ENCODE measurements around the gene PRKCA.

The PRKCA gene

GRCh38 chr17:66302761-66303626 is 581 bp downstream of the PRKCA start:
- Histone ChIP-seq H3K4me3 (ENCODE audit: insufficient read length, low read depth) (peak overlapping the region; percentile 78), H3K36me3 (ENCODE audit: insufficient read depth, insufficient read length, low read length) (no peaks in the 10 kb centered on the region), H3K4me1 (ENCODE audit: insufficient read depth, insufficient read length) (peaks cover 2% of the 10 kb centered on the region), H3K27me3 (ENCODE audit: insufficient read depth, insufficient read length) (peaks cover 28% of the 10 kb centered on the region), H3K9me3 (ENCODE audit: insufficient read depth, low read length) (no peaks in the 10 kb centered on the region), H3K9ac (ENCODE audit: insufficient read length, low read depth) (peak overlapping the region; percentile 81)
- TF ChIP-seq YY1 (IDR thresholded peaks at IDR 0.05; ENCODE audit: insufficient read depth, insufficient read length): no peak
- no peak for TF ChIP-seq SUZ12 (IDR thresholded peaks at IDR 0.05; ENCODE audit: extremely low read depth, insufficient read depth, insufficient read length)
- no peak for TF ChIP-seq ZNF274 (IDR thresholded peaks at IDR 0.05; ENCODE audit: low read depth, low read length)
- DNase-seq (ENCODE audit: low read depth, low spot score): no peak

- Histone ChIP-seq H3K27me3 (ENCODE audit: insufficient read depth, insufficient read length) (peaks cover 24% of the 10 kb centered on the region), H3K4me3 (ENCODE audit: insufficient read length, low read depth) (peak overlapping the region; percentile 23), H3K4me1 (ENCODE audit: insufficient read depth, insufficient read length) (peaks cover 2% of the 10 kb centered on the region), H3K9ac (ENCODE audit: insufficient read length, low read depth) (peak overlapping the region; percentile 61), H3K9me3 (ENCODE audit: insufficient read depth, low read length) (no peaks in the 10 kb centered on the region), H3K36me3 (ENCODE audit: insufficient read depth, insufficient read length, low read length) (no peaks in the 10 kb centered on the region)
- TF ChIP-seq SUZ12 (IDR thresholded peaks at IDR 0.05; ENCODE audit: extremely low read depth, insufficient read depth, insufficient read length): no peak
- TF ChIP-seq YY1 (IDR thresholded peaks at IDR 0.05; ENCODE audit: insufficient read depth, insufficient read length): no peak
- TF ChIP-seq ZNF274 (IDR thresholded peaks at IDR 0.05; ENCODE audit: low read depth, low read length): no peak
- peak; percentile 42 for DNase-seq (ENCODE audit: low read depth, low spot score)
Measured at GRCh38 chr17:66304304-66305174, 2.1 kb downstream of the PRKCA start.

- H3K4me1 ChIP-seq (ENCODE audit: insufficient read depth, insufficient read length): peaks cover 2% of the 10 kb centered on the region
- TF ChIP-seq ZNF274 (IDR thresholded peaks at IDR 0.05; ENCODE audit: low read depth, low read length) (no peak), YY1 (IDR thresholded peaks at IDR 0.05; ENCODE audit: insufficient read depth, insufficient read length) (no peak), SUZ12 (IDR thresholded peaks at IDR 0.05; ENCODE audit: extremely low read depth, insufficient read depth, insufficient read length) (no peak)
- peaks cover 4% of the 10 kb centered on the region for H3K36me3 ChIP-seq (ENCODE audit: insufficient read depth, insufficient read length, low read length)
- H3K9me3 ChIP-seq (ENCODE audit: insufficient read depth, low read length): no peaks in the 10 kb centered on the region
- H3K27me3 ChIP-seq (ENCODE audit: insufficient read depth, insufficient read length): peaks cover 6% of the 10 kb centered on the region
- DNase-seq (ENCODE audit: low read depth, low spot score): no peak
- no peak overlapping the region for H3K4me3 ChIP-seq (ENCODE audit: insufficient read length, low read depth)
- no peak overlapping the region for H3K9ac ChIP-seq (ENCODE audit: insufficient read length, low read depth)
Measured at GRCh38 chr17:66306446-66306845, 4.0 kb downstream of the PRKCA start.

GRCh38 chr17:66307257-66307656 is 4.8 kb downstream of the PRKCA start:
- H3K9me3 ChIP-seq (ENCODE audit: insufficient read depth, low read length): no peaks in the 10 kb centered on the region
- DNase-seq (ENCODE audit: low read depth, low spot score): no peak
- peaks cover 2% of the 10 kb centered on the region for H3K4me1 ChIP-seq (ENCODE audit: insufficient read depth, insufficient read length)
- TF ChIP-seq YY1 (IDR thresholded peaks at IDR 0.05; ENCODE audit: insufficient read depth, insufficient read length): no peak
- TF ChIP-seq ZNF274 (IDR thresholded peaks at IDR 0.05; ENCODE audit: low read depth, low read length): no peak
- TF ChIP-seq SUZ12 (IDR thresholded peaks at IDR 0.05; ENCODE audit: extremely low read depth, insufficient read depth, insufficient read length): no peak
- H3K9ac ChIP-seq (ENCODE audit: insufficient read length, low read depth): no peak overlapping the region
- H3K36me3 ChIP-seq (ENCODE audit: insufficient read depth, insufficient read length, low read length): peaks cover 4% of the 10 kb centered on the region
- H3K27me3 ChIP-seq (ENCODE audit: insufficient read depth, insufficient read length): no peaks in the 10 kb centered on the region
- H3K4me3 ChIP-seq (ENCODE audit: insufficient read length, low read depth): no peak overlapping the region

GRCh38 chr17:66308856-66309255 is 6.4 kb downstream of the PRKCA start:
- H3K4me1 ChIP-seq (ENCODE audit: insufficient read depth, insufficient read length): peaks cover 2% of the 10 kb centered on the region
- no peak overlapping the region for H3K4me3 ChIP-seq (ENCODE audit: insufficient read length, low read depth)
- peaks cover 4% of the 10 kb centered on the region for H3K36me3 ChIP-seq (ENCODE audit: insufficient read depth, insufficient read length, low read length)
- no peaks in the 10 kb centered on the region for H3K27me3 ChIP-seq (ENCODE audit: insufficient read depth, insufficient read length)
- TF ChIP-seq YY1 (IDR thresholded peaks at IDR 0.05; ENCODE audit: insufficient read depth, insufficient read length) (no peak), SUZ12 (IDR thresholded peaks at IDR 0.05; ENCODE audit: extremely low read depth, insufficient read depth, insufficient read length) (no peak), ZNF274 (IDR thresholded peaks at IDR 0.05; ENCODE audit: low read depth, low read length) (no peak)
- no peak overlapping the region for H3K9ac ChIP-seq (ENCODE audit: insufficient read length, low read depth)
- no peak for DNase-seq (ENCODE audit: low read depth, low spot score)
- no peaks in the 10 kb centered on the region for H3K9me3 ChIP-seq (ENCODE audit: insufficient read depth, low read length)

- no peak overlapping the region for H3K9ac ChIP-seq (ENCODE audit: insufficient read length, low read depth)
- peaks cover 4% of the 10 kb centered on the region for H3K36me3 ChIP-seq (ENCODE audit: insufficient read depth, insufficient read length, low read length)
- no peaks in the 10 kb centered on the region for H3K27me3 ChIP-seq (ENCODE audit: insufficient read depth, insufficient read length)
- no peaks in the 10 kb centered on the region for H3K9me3 ChIP-seq (ENCODE audit: insufficient read depth, low read length)
- DNase-seq (ENCODE audit: low read depth, low spot score): no peak
- no peak for TF ChIP-seq YY1 (IDR thresholded peaks at IDR 0.05; ENCODE audit: insufficient read depth, insufficient read length)
- no peak for TF ChIP-seq SUZ12 (IDR thresholded peaks at IDR 0.05; ENCODE audit: extremely low read depth, insufficient read depth, insufficient read length)
- no peak for TF ChIP-seq ZNF274 (IDR thresholded peaks at IDR 0.05; ENCODE audit: low read depth, low read length)
- H3K4me1 ChIP-seq (ENCODE audit: insufficient read depth, insufficient read length): no peaks in the 10 kb centered on the region
- no peak overlapping the region for H3K4me3 ChIP-seq (ENCODE audit: insufficient read length, low read depth)
Measured at GRCh38 chr17:66309793-66310192, 7.4 kb downstream of the PRKCA start.

All from NT2/D1 (cell line).